ENCODE measurements around the gene HSPG2. TPM values are rescaled to one million over a fixed set of nuclear protein-coding genes. Genes with fewer than 3 reads are reported as not detected.
"Not testable (repeated sequence)": the region's sequence is repeated elsewhere in the genome, so short reads cannot be mapped to it uniquely, and the experiment has no call there.

HSPG2 gene
- total RNA-seq, 1 donor from 2014 or later: 746 TPM

GRCh38 chr1:21932127-21932526, 5.0 kb downstream of the HSPG2 start:
- no peak for DNase-seq (ENCODE audit: low spot score)

GRCh38 chr1:21931171-21932093, 5.7 kb downstream of the HSPG2 start:
- DNase-seq (ENCODE audit: low spot score): peak; percentile 78

- no peak for DNase-seq (ENCODE audit: low spot score)
These were observed 6.4 kb downstream of the HSPG2 start for GRCh38 chr1:21930629-21931170.

- no peak for DNase-seq (ENCODE audit: low spot score)
These were observed 7.0 kb downstream of the HSPG2 start for GRCh38 chr1:21930080-21930571.

- peak; percentile 76 for DNase-seq (ENCODE audit: low spot score)
These were observed 9.4 kb downstream of the HSPG2 start for GRCh38 chr1:21927533-21928237.

GRCh38 chr1:21926814-21927532, 10.1 kb downstream of the HSPG2 start:
- DNase-seq (ENCODE audit: low spot score): no peak

GRCh38 chr1:21926065-21926464, 11.0 kb downstream of the HSPG2 start:
- DNase-seq (ENCODE audit: low spot score): no peak

GRCh38 chr1:21925334-21925940, 11.7 kb downstream of the HSPG2 start:
- no peak for DNase-seq (ENCODE audit: low spot score)

- DNase-seq (ENCODE audit: low spot score): peak; percentile 66
These were observed 12.6 kb downstream of the HSPG2 start for GRCh38 chr1:21924503-21925005.

GRCh38 chr1:21922090-21923013, 14.8 kb downstream of the HSPG2 start:
- DNase-seq (ENCODE audit: low spot score): no peak

GRCh38 chr1:21921100-21921875, 15.8 kb downstream of the HSPG2 start:
- DNase-seq (ENCODE audit: low spot score): no peak

- DNase-seq (ENCODE audit: low spot score): no peak
These were observed 17.6 kb downstream of the HSPG2 start for GRCh38 chr1:21919520-21919919.

- DNase-seq (ENCODE audit: low spot score): not testable (repeated sequence)
These were observed 19.9 kb downstream of the HSPG2 start for GRCh38 chr1:21917239-21917631.

- peak; percentile 85 for DNase-seq (ENCODE audit: low spot score)
These were observed 20.5 kb downstream of the HSPG2 start for GRCh38 chr1:21916447-21917238.

GRCh38 chr1:21914880-21915640, 22.1 kb downstream of the HSPG2 start:
- no peak for DNase-seq (ENCODE audit: low spot score)

GRCh38 chr1:21914450-21914849, 22.7 kb downstream of the HSPG2 start:
- DNase-seq (ENCODE audit: low spot score): no peak

GRCh38 chr1:21913763-21914162, 23.3 kb downstream of the HSPG2 start:
- DNase-seq (ENCODE audit: low spot score): no peak

- DNase-seq (ENCODE audit: low spot score): no peak
These were observed 23.9 kb downstream of the HSPG2 start for GRCh38 chr1:21913258-21913657.
